NCI-H2227 treated with DMSO at 0.1 percent for 48 hours (cell line): Measurements from ENCODE around the gene DYNLL1.
"Not testable (repeated sequence)": the region's sequence is repeated elsewhere in the genome, so short reads cannot be mapped to it uniquely, and the experiment has no call there.

ENCODE experiments used
- DNase-seq: peaks from one replicate; lab custom pipeline; 2025; lab: John Stamatoyannopoulos, UW

Gene DYNLL1

DNA sequence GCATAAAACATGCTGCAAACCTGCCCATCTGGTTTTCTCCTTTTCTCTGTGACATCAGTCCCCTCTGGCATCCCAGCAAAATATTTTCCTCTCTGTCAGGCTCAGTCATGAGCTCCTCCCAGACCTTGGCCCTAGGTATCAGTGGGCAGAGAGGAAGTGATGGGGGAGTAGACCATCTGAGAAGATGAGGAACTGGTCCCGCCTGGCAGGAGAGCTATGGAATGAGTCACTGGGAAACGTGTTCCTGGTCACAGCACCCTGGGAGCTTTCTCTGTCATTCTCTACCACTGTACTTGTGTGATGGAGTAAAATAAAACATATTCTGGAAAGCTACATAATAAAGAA is 21.3 kb upstream of the DYNLL1 start:
- DNase-seq, result no peak

- DNase-seq, result no peak
Measured at GRCh38 chr12:120475643-120476042, 20.3 kb upstream of the DYNLL1 start.

DNA sequence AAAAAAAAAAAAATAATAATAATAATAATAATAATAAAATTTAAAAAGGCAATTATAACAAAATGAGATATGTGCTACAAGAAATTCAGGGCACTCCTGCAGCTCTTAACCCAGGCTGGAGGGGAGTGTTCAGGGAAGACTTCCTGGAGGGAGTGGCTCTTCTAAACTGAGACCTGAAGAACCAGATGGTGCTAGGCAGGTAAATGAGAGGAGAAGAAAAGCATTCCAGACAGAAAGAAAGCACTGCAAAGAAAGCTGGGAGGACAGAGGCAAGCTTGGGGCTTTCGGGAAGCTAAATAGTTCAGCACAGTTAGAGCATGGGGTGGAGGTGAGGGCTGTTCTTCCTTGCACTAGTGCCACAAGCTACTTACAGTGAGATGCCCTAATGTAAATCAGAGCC is 16.5 kb upstream of the DYNLL1 start:
- DNase-seq, result no peak

- DNase-seq, result no peak
Measured at GRCh38 chr12:120480211-120480610, 15.7 kb upstream of the DYNLL1 start.

DNA sequence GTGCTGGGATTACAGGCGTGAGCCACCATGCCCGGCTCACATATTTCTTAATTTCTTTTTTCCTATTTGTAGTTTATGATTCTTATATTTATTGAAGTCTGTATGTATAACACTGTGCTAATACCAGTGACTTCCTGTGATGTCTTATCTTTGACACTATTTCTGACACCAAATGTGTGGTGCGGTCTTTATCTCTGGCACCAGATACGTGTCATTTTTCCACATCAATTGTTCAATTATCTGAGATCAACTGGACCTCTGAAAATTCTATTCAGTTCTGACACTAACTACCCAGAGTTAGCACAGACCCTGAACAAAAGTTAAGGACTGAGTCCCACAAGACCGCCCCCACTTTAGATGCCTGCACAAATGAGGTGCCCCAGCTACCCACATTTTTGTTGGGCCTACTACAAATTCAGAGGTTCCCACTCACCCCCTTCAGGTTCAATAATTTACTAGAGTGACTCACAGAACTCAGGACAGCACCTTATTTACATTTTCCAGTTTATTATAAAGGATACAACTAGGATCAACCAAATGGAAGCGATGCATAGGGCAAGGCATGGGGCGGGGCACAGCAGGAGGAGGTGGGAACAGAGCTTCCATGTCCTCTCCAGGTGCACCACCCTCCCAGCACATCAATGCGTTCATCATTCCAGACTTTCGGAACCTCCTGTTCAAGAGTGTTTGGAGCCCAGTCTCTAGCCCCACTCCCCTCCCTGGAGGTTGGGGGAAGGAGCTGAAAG is 14.7 kb upstream of the DYNLL1 start:
- no peak for DNase-seq

GRCh38 chr12:120483621-120484020 is 12.3 kb upstream of the DYNLL1 start:
- no peak for DNase-seq

DNA sequence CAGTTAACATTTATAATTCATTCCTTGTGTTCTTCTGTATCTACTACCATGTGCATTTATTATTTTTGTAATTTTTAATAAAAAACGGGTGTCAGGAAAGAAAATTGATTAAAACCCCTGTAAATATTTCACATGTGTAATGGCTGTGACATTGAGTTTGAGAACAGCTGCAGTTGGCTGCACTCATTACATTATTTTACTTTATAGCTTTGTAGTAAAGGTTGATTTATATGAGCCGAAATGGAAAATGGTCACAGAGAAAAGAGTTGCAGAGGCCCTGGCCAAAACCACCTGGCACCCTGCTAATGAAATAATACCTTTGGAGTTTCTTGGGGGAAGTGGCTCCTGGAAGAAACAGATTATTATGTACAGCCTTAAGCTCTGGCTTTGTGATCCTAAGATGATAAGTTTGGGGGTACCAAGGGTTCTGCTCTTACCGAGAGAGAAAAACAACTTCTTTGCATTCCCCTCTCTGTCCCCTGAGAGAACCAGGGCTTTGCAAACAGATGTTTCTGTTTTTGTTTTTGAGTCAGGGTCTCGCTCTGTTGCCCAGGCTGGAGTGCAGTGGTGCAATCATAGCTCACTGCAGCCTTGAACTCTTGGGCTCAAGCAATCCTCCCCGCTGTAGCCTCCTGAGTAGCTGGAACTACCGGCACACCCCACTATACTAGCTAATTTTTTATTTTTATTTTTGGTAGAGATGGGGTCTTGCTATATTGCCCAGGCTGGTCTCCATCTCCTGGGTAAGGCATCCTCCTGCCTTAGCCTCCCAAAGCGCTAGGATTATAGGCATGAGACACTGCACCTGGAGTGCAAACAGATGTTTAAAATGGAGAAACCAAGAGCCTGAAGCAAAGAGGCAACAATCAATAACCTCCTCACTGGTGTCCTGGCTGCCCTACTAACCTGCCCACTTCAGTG is 9.7 kb upstream of the DYNLL1 start:
- DNase-seq, result no peak

DNA sequence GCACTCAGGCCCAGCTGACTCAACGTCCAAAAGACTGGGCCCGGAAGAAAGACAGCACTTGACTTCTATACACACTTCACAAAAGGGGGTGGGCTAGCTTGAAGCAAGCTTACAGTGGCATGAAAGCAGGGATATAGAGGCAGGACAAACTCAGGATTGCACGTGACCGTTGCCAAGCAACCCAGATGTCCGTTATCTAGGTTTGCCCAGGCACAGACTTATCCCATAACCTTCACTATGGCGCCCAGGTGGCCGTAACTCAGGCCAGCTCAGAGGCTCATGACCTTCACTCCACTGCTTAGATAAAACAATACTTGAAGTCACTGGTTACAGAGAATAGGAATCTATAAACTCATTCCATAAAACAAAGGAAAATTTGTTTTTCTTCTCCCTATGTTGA is 8.4 kb upstream of the DYNLL1 start:
- DNase-seq, result not testable (repeated sequence)

DNA sequence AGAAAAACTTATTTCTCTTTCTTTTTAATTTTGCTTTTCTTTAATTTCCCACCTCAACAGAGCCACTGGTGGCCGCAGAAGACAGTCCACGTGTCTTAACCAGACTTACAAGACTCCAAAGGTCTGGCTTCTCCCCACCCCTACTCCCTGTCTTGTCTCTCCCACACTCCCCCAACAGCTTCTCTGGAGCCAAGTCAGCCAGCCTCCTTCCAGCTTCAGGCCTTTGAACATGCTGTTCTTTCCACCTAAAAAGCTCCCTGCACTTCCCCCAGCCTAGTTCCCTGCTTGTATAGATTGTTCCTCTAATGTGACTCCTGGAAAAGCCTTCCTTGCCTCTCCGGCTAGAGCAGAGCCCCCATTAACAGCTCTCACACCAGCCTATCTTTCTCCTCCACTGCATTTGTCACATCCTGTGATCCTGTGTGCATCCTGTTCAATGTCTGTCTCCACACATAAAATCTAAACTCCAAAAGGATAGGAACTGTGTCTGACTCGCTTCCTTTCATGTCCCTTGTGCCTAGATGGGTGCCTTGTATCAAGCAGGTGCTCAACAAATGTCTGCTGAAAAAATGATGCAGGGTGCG is 7.8 kb upstream of the DYNLL1 start:
- DNase-seq, result no peak

DNA sequence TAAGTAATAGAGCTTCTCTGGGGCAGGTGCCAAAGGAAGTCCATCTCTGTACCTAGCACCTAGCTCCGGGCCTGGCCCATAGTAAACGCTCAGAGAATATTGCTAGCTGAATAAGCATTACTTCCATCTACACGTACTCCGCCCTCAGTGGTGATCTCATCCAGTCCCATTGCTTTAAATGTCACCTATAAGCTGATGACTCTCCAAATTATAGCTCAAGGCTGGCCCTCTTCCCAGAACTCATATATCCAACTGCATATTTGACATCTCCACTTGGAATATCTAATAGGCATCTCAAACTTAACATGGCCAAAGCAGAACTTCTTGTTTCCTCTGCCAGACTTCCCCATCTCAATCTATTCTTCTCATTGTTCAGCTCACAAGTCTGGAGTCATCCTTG is 6.9 kb upstream of the DYNLL1 start:
- no peak for DNase-seq

DNA sequence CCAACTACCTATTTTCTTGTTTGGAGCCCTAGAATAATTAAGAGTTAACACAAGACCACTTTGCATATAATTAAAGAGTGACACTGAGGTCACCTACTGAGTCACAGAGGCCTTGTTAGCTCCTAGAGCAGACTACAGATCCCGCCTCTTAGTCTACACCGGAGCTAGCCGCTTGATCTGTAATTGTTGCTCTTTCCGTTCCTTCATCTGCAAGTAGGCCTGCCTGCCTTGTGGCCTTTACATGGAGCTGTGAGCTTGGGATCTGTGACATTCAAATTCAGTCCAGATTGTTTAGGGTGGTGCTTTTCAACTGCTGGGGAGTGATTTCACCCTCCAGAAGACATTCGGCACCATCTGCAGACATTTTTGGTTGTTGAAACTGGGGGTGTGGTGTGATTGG is 5.6 kb upstream of the DYNLL1 start:
- DNase-seq, result no peak

- DNase-seq, result no peak
Measured at GRCh38 chr12:120490833-120491512, 4.9 kb upstream of the DYNLL1 start.

- DNase-seq, result no peak
Measured at GRCh38 chr12:120495186-120495730, 655 bp upstream of the DYNLL1 start.

- no peak for DNase-seq
Measured at GRCh38 chr12:120496413-120497340, 764 bp downstream of the DYNLL1 start.

- no peak for DNase-seq
Measured at GRCh38 chr12:120497524-120498150, 1.7 kb downstream of the DYNLL1 start.

DNA sequence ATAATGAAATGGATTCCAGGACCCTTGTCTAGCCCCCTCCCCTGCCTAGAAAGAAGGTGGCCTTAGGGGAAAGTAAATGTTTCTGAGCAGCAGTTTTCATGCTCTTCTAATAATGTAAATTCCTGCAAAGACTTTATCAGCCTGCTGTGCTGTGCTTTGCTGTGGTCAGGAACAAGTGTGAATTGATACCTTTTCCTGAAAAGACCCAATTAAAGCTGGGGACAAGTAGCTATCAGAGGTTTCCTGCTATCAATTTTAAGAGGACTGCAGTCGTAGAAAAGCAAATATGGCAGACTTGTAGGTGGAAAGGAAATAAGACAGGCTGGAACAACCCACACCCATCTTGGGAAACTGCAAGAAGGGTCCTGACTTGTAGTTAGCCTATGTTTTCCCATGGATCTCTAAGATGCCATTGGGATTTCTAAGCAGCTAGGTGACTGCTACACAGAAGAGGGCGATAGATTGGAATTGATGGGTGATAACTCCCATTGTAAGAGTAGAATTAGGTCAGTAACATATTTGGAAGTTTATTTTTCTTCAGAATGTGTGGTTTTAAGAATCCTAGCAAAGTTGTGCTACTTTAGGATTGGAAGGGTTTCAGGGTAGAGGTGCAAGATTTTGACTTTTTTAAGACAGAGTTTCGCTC is 3.1 kb downstream of the DYNLL1 start:
- no peak for DNase-seq

- DNase-seq, result no peak
Measured at GRCh38 chr12:120500581-120500980, 4.7 kb downstream of the DYNLL1 start.

DNA sequence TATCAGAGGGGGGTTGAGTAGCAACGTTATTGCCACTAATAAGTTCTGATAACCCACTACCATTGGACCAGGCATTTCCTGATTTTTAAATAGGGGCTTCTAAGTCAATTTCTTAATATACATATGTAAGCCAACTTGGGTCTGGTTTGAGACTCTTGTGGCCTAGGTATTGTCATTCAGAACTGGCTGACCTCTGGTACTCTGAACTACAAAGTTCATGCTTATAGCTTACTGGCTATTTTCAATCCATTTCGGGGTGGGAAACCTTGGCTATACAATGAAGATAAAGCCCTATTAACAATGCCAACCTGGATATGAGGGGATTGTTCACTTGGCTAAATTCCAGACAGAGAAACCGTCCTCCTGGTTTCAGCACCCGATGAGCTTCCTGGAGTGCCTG is 8.7 kb downstream of the DYNLL1 start:
- no peak for DNase-seq

DNA sequence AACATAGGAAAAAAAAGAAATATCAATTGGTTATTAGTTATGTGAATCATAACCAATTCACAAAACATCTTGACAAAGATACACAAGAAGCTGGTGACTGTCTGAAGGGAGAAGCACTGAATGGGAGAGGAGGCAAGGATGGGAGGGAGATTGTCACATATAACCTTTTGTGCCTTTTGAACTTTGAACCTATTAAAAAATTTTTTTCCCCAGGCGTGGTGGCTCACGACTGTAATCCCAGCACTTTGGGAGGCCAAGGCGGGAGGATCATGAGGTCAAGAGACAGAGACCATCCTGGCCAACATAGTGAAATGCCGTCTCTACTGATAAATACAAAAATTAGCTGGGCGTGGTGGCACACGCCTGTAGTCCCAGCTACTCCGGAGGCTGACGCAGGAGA is 12.6 kb downstream of the DYNLL1 start:
- no peak for DNase-seq

DNA sequence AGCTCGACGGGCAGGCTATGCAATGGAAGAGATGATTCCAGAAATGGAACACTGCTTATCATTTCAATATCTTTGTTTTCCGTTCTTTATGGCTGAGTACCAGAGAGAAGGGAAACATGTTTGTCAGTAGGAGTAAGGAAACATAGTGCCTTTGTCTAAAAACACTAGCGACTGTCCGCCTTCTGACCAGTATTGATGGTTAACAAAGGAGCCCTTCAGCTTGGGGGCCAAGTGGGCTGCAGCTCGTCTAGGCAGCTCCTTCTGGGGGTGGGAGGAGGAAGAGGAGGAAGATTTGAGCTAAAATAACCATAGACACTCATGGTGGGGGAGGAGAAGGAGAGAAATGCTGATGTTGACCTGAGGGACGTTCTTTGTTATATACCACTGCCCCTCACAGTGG is 18.1 kb downstream of the DYNLL1 start:
- DNase-seq, result no peak
